Measurements from ENCODE around the gene CCDC73. TPM values are rescaled to one million over a fixed set of nuclear protein-coding genes. Genes with fewer than 3 reads are reported as not detected.

The CCDC73 gene
- total RNA-seq, 1 experiment from 2014 or later, result 0.04 TPM

DNA sequence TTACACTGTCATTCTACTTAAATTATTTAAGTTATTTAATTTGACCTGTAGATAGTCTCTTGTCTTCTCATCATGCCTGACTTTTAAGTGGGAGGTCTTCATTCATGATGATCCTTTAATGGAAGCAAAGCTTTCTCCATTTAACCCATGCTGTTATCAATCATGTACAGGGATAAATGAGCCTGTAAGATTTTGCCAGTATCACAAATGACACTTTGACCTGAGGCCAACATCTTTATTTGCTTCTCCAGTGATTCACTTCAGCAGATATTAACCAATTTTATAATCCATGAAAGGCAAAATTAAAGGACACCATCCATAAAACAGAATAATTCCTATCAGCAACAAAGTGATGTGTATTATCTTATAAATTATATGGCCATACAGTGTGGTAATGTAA is 7.7 kb downstream of the CCDC73 start:
- Mint-ChIP-seq H3K9me3 (no peaks in the 10 kb centered on the region; a peak in 1 of 5 replicates), H3K4me1 (no peaks in the 10 kb centered on the region), H3K36me3 (ENCODE audit: insufficient read depth in 1 of 3, low read depth in 3 of 3) (no peaks in the 10 kb centered on the region), H3K27ac (no peak overlapping the region), H3K4me3 (no peak overlapping the region), H3K27me3 (ENCODE audit: low read depth) (peaks cover 5% of the 10 kb centered on the region)
- Histone ChIP-seq H3K27me3 (ENCODE audit: insufficient read depth, low read length) (no peaks in the 10 kb centered on the region), H4K91ac (ENCODE audit: insufficient read length, low read depth, low read length) (no peak overlapping the region), H2BK20ac (ENCODE audit: low read depth, low read length, poor library complexity, severe bottlenecking) (no peak overlapping the region), H2AK5ac (ENCODE audit: insufficient read length, low read length) (no peak overlapping the region), H2BK15ac (ENCODE audit: low read depth, low read length) (no peak overlapping the region), H2BK12ac (ENCODE audit: insufficient read length, low read depth, low read length) (no peak overlapping the region), H3K79me2 (ENCODE audit: insufficient read depth, low read length) (no peaks in the 10 kb centered on the region), H4K5ac (ENCODE audit: insufficient read length, low read depth, low read length) (no peak overlapping the region), H2BK120ac (ENCODE audit: low read depth, low read length, poor library complexity, severe bottlenecking) (no peak overlapping the region), H3K23me2 (ENCODE audit: insufficient read length, low read depth, low read length, poor library complexity, severe bottlenecking) (no peaks in the 10 kb centered on the region), H3K18ac (ENCODE audit: insufficient read length, low read depth, low read length) (no peak overlapping the region), H3K27ac (ENCODE audit: insufficient read length, low read depth, low read length) (no peak overlapping the region), H3K4me2 (ENCODE audit: insufficient read depth, insufficient read length, low read length) (no peak overlapping the region), H3T11ph (ENCODE audit: low read length) (no peak overlapping the region), H2AFZ (ENCODE audit: low read length) (no peak overlapping the region), H4K20me1 (ENCODE audit: control insufficient read depth, insufficient read depth, insufficient read length) (no peaks in the 10 kb centered on the region), H3K4ac (ENCODE audit: low read depth, low read length) (no peak overlapping the region), H4K8ac (replicated peaks; ENCODE audit: insufficient read length, low read depth, low read length) (no peak overlapping the region), H3K56ac (ENCODE audit: insufficient read length, low read depth, low read length) (no peak overlapping the region), H3K9ac (ENCODE audit: extremely low read depth, insufficient read length, low read length) (no peak overlapping the region), H3K4me1 (ENCODE audit: insufficient read depth, low read length) (no peaks in the 10 kb centered on the region), H3K79me1 (ENCODE audit: insufficient read depth, low read depth, low read length, poor library complexity, severe bottlenecking) (no peaks in the 10 kb centered on the region), H3K23ac (ENCODE audit: insufficient read length, low read depth, low read length) (no peak overlapping the region), H3K14ac (ENCODE audit: insufficient read depth, low read length) (no peak overlapping the region), H3K9me3 (ENCODE audit: control insufficient read depth, low read depth, low read length) (no peaks in the 10 kb centered on the region), H2BK5ac (ENCODE audit: insufficient read length, low read length) (no peak overlapping the region)
- DNase-seq, result no peak
- TF ChIP-seq, protein P1, sequence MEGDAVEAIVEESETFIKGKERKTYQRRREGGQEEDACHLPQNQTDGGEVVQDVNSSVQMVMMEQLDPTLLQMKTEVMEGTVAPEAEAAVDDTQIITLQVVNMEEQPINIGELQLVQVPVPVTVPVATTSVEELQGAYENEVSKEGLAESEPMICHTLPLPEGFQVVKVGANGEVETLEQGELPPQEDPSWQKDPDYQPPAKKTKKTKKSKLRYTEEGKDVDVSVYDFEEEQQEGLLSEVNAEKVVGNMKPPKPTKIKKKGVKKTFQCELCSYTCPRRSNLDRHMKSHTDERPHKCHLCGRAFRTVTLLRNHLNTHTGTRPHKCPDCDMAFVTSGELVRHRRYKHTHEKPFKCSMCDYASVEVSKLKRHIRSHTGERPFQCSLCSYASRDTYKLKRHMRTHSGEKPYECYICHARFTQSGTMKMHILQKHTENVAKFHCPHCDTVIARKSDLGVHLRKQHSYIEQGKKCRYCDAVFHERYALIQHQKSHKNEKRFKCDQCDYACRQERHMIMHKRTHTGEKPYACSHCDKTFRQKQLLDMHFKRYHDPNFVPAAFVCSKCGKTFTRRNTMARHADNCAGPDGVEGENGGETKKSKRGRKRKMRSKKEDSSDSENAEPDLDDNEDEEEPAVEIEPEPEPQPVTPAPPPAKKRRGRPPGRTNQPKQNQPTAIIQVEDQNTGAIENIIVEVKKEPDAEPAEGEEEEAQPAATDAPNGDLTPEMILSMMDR (conservative IDR thresholded peaks at IDR 0.05), result no peak
